ENCODE results near the gene IPO13. TPM values are rescaled to one million over a fixed set of nuclear protein-coding genes. Genes with fewer than 3 reads are reported as not detected.

IPO13 gene
- polyA plus RNA-seq, 1 donor = 26.1 TPM

GRCh38 chr1:43936431-43937151 is 10.2 kb upstream of the IPO13 start:
- Histone ChIP-seq H3K4me1 (ENCODE audit: control insufficient read depth, insufficient read depth, low read length) (peaks cover 28% of the 10 kb centered on the region), H3K9me3 (ENCODE audit: control insufficient read depth, low read depth, low read length) (peaks cover 2% of the 10 kb centered on the region), H3K36me3 (ENCODE audit: control insufficient read depth, insufficient read depth, low read length) (no peaks in the 10 kb centered on the region), H3K27me3 (ENCODE audit: control insufficient read depth, insufficient read depth, low read length) (peaks cover 12% of the 10 kb centered on the region), H3K27ac (ENCODE audit: low read length) (peak overlapping the region; percentile 4), H3K4me3 (ENCODE audit: low read length) (peak overlapping the region; percentile 40)
- peak; percentile 30 to 51 for DNase-seq
- no CpG with 5 or more reads among the region's 56 CpGs for WGBS (ENCODE audit: insufficient coverage, low lambda C conversion rate)

- peaks cover 9% of the 10 kb centered on the region for H3K27me3 ChIP-seq (ENCODE audit: control insufficient read depth, insufficient read depth, low read length)
- peaks cover 28% of the 10 kb centered on the region for H3K4me1 ChIP-seq (ENCODE audit: control insufficient read depth, insufficient read depth, low read length)
- 100% methylated on average over 1 of the region's 8 CpGs for WGBS (ENCODE audit: insufficient coverage, low lambda C conversion rate)
- DNase-seq = no peak
- H3K9me3 ChIP-seq (ENCODE audit: control insufficient read depth, low read depth, low read length) = peaks cover 2% of the 10 kb centered on the region
- no peak overlapping the region for H3K4me3 ChIP-seq (ENCODE audit: low read length)
- peak overlapping the region; percentile 4 for H3K27ac ChIP-seq (ENCODE audit: low read length)
- H3K36me3 ChIP-seq (ENCODE audit: control insufficient read depth, insufficient read depth, low read length) = no peaks in the 10 kb centered on the region
Observed at GRCh38 chr1:43937179-43937865, 9.4 kb upstream of the IPO13 start.

DNA sequence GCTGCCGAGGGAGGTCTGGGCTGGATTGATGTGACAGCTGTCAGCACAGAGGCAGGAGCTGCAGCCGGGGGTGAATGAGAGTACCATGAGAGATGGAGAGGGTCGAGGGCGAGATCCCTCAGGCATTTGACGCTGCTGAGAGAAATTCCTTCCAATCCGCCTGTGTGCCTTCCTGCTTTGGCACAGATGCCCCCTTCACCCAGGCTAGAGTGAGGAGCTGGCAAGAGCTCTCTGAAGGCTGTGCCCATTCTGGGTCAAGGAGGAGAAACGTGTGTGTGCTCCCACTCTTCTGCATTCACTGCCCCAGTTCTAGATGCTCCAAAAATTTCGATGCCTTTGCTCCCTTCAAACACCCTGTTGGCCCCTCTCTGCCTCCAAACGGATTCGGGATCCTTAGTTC is 8.4 kb upstream of the IPO13 start:
- peaks cover 27% of the 10 kb centered on the region for H3K4me1 ChIP-seq (ENCODE audit: control insufficient read depth, insufficient read depth, low read length)

DNA sequence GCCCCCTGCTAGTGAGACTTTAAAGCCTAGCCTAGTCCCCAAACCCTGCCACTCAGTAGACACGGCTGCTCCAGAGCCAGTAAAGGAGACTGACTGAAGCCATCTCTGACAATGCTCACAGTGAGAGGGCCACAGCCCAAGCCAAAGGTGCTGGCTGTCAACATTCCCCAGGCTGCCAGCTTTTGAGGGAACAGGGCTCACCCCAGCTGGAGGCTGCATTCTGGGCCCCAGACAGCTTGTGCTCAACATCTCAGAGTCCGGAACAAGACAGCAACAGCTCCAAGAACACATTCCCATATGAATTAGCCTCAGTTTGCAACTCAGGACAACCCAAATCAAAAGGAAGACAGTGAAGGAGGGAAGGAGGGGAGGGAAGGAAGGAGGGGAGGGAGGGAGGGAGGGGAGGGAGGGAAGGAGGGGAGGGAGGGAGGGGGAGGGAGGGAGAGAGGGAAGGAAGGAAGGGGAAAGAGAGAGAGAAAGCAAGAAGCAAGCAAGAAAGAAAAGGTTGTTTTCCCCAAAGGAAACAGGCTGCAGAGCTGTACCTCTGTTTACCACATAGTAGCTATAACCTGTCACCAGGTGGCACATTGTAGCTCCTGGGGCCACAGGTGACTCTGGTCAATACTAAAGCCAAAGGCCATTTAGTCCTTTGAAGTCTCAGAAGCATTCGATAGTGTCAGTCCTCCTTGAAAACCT is 7.7 kb upstream of the IPO13 start:
- H3K4me3 ChIP-seq (ENCODE audit: low read length) = no peak overlapping the region
- H3K9me3 ChIP-seq (ENCODE audit: control insufficient read depth, low read depth, low read length) = no peaks in the 10 kb centered on the region
- DNase-seq = no peak
- peaks cover 1% of the 10 kb centered on the region for H3K27me3 ChIP-seq (ENCODE audit: control insufficient read depth, insufficient read depth, low read length)
- H3K4me1 ChIP-seq (ENCODE audit: control insufficient read depth, insufficient read depth, low read length) = peaks cover 21% of the 10 kb centered on the region
- H3K36me3 ChIP-seq (ENCODE audit: control insufficient read depth, insufficient read depth, low read length) = no peaks in the 10 kb centered on the region
- H3K27ac ChIP-seq (ENCODE audit: low read length) = no peak overlapping the region
- WGBS (ENCODE audit: insufficient coverage, low lambda C conversion rate) = no CpG with 5 or more reads among the region's 3 CpGs

More for the DNA sequence above, 8.4 kb upstream of the IPO13 start:
- Histone ChIP-seq H3K9me3 (ENCODE audit: control insufficient read depth, low read depth, low read length) (peaks cover 2% of the 10 kb centered on the region), H3K27ac (ENCODE audit: low read length) (no peak overlapping the region), H3K4me3 (ENCODE audit: low read length) (no peak overlapping the region), H3K27me3 (ENCODE audit: control insufficient read depth, insufficient read depth, low read length) (peaks cover 8% of the 10 kb centered on the region), H3K36me3 (ENCODE audit: control insufficient read depth, insufficient read depth, low read length) (no peaks in the 10 kb centered on the region)
- no peak for DNase-seq
- WGBS (ENCODE audit: insufficient coverage, low lambda C conversion rate) = no CpG with 5 or more reads among the region's 10 CpGs

DNA sequence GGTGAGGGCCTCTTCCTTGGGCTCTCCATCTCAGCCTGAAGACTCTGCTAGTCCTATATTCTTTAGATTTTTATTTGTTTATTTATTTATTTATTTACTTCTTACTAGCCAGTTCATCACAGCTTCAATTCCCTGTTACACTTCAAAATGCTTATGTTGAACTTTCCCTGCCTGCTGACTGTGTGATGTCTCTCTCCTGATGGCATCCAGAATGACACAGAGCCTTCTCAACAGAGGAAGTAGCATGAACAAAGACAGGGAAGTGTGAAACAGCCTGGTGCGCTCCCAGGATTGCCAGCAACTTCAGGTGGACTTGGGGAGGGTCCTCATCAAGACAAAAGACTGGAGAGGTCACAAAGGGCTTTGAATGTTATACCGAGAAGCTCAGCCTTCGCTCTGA is 4.3 kb upstream of the IPO13 start:
- peaks cover 6% of the 10 kb centered on the region for H3K4me1 ChIP-seq (ENCODE audit: control insufficient read depth, insufficient read depth, low read length)
- WGBS (ENCODE audit: insufficient coverage, low lambda C conversion rate) = no CpG with 5 or more reads among the region's 3 CpGs
- no peak overlapping the region for H3K4me3 ChIP-seq (ENCODE audit: low read length)
- no peaks in the 10 kb centered on the region for H3K27me3 ChIP-seq (ENCODE audit: control insufficient read depth, insufficient read depth, low read length)
- no peak for DNase-seq
- H3K9me3 ChIP-seq (ENCODE audit: control insufficient read depth, low read depth, low read length) = no peaks in the 10 kb centered on the region
- H3K27ac ChIP-seq (ENCODE audit: low read length) = no peak overlapping the region
- H3K36me3 ChIP-seq (ENCODE audit: control insufficient read depth, insufficient read depth, low read length) = no peaks in the 10 kb centered on the region

DNA sequence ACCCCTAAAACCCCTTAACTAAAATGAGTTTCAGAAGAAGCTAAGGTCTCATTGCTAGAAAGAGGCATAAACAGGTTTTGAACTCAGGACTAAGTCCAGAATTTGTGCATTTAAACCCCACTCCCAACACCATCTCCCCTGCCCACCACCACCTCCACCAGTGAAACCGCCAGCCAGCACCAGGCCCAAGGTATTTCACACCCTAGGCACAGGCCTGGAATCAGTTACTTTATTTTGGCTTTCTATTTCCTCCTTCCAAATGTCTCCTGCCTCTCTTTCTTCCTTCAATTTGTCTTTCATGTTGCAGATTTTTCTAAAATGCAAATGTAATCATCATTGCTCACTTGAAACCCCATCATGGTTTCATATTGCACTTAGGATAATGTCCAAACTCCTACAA is 1.9 kb upstream of the IPO13 start:
- Histone ChIP-seq H3K4me3 (ENCODE audit: low read length) (no peak overlapping the region), H3K27me3 (ENCODE audit: control insufficient read depth, insufficient read depth, low read length) (no peaks in the 10 kb centered on the region), H3K9me3 (ENCODE audit: control insufficient read depth, low read depth, low read length) (no peaks in the 10 kb centered on the region), H3K36me3 (ENCODE audit: control insufficient read depth, insufficient read depth, low read length) (peaks cover 4% of the 10 kb centered on the region), H3K4me1 (ENCODE audit: control insufficient read depth, insufficient read depth, low read length) (peaks cover 17% of the 10 kb centered on the region), H3K27ac (ENCODE audit: low read length) (no peak overlapping the region)
- no peak for DNase-seq
- WGBS (ENCODE audit: insufficient coverage, low lambda C conversion rate) = 100% methylated on average over 1 of the region's 1 CpG

- DNase-seq = no peak
Observed at GRCh38 chr1:43945674-43946235, 995 bp upstream of the IPO13 start.

GRCh38 chr1:43947061-43947873 is 517 bp downstream of the IPO13 start:
- no peak for DNase-seq
- Histone ChIP-seq H3K27ac (ENCODE audit: low read length) (peak overlapping the region; percentile 88), H3K36me3 (ENCODE audit: control insufficient read depth, insufficient read depth, low read length) (peaks cover 14% of the 10 kb centered on the region), H3K27me3 (ENCODE audit: control insufficient read depth, insufficient read depth, low read length) (no peaks in the 10 kb centered on the region), H3K4me1 (ENCODE audit: control insufficient read depth, insufficient read depth, low read length) (peaks cover 17% of the 10 kb centered on the region), H3K4me3 (ENCODE audit: low read length) (peak overlapping the region; percentile 80), H3K9me3 (ENCODE audit: control insufficient read depth, low read depth, low read length) (no peaks in the 10 kb centered on the region)
- whole genome bisulfite sequencing (ENCODE audit: insufficient coverage, low lambda C conversion rate) = no CpG with 5 or more reads among the region's 27 CpGs

More at GRCh38 chr1:43945674-43946235, 995 bp upstream of the IPO13 start:
- WGBS (ENCODE audit: insufficient coverage, low lambda C conversion rate) = no CpG with 5 or more reads among the region's 3 CpGs
- Histone ChIP-seq H3K36me3 (ENCODE audit: control insufficient read depth, insufficient read depth, low read length) (peaks cover 11% of the 10 kb centered on the region), H3K9me3 (ENCODE audit: control insufficient read depth, low read depth, low read length) (no peaks in the 10 kb centered on the region), H3K4me1 (ENCODE audit: control insufficient read depth, insufficient read depth, low read length) (peaks cover 17% of the 10 kb centered on the region), H3K4me3 (ENCODE audit: low read length) (peak overlapping the region; percentile 80), H3K27me3 (ENCODE audit: control insufficient read depth, insufficient read depth, low read length) (no peaks in the 10 kb centered on the region), H3K27ac (ENCODE audit: low read length) (peak overlapping the region; percentile 88)

GRCh38 chr1:43947874-43948437 is 1.2 kb downstream of the IPO13 start:
- Histone ChIP-seq H3K4me3 (ENCODE audit: low read length) (peak overlapping the region; percentile 80), H3K27ac (ENCODE audit: low read length) (no peak overlapping the region), H3K27me3 (ENCODE audit: control insufficient read depth, insufficient read depth, low read length) (no peaks in the 10 kb centered on the region), H3K36me3 (ENCODE audit: control insufficient read depth, insufficient read depth, low read length) (peaks cover 14% of the 10 kb centered on the region), H3K9me3 (ENCODE audit: control insufficient read depth, low read depth, low read length) (no peaks in the 10 kb centered on the region), H3K4me1 (ENCODE audit: control insufficient read depth, insufficient read depth, low read length) (peaks cover 17% of the 10 kb centered on the region)
- peak in 1 of 2 donors; percentile 37 for DNase-seq
- no CpG with 5 or more reads among the region's 3 CpGs for WGBS (ENCODE audit: insufficient coverage, low lambda C conversion rate)

Measured in large intestine (tissue), 3 donors.